Gastrocnemius medialis (tissue), 4 donors: ENCODE results near the gene TCF23. TPM values are rescaled to one million over a fixed set of nuclear protein-coding genes. Genes with fewer than 3 reads are reported as not detected.

Source experiments
- ATAC-seq, 2 donors: fragments of 150-250 bp; one replicate each; pipeline ENCODE4 v1.9.1; 2016
- DNase-seq, 2 donors: peaks; one replicate each; pipeline ENCODE4 v3.0.0-alpha.2; 2019
- H3K27ac ChIP-seq, 4 donors: fragments of 200-600 bp; sonication (generic); 1 replicate in 1 of 4; 2 replicates in 3 of 4; pipeline ENCODE4 v1.5.1; 2016 to 2018; ENCODE audit warnings: mild to moderate bottlenecking in 2 of 4, moderate library complexity in 1 of 4
- H3K27me3 ChIP-seq, 3 donors: fragments of 200-600 bp; sonication (generic) in 2 of 3; 1 replicate in 1 of 3; 2 replicates in 2 of 3; pipeline versions ENCODE4 v1.5.1 to v1.6.0; 2016 to 2019; ENCODE audit warnings: mild to moderate bottlenecking in 1 of 3, moderate library complexity in 1 of 3
- H3K36me3 ChIP-seq, 2 donors: fragments of 200-600 bp; sonication (generic) in 1 of 2; one replicate each; pipeline ENCODE4 v1.5.1; 2017 to 2018
- H3K4me1 ChIP-seq, 2 donors: fragments of 200-600 bp; sonication (generic) in 1 of 2; one replicate each; pipeline ENCODE4 v1.5.1; 2016 to 2017; ENCODE audit warnings: mild to moderate bottlenecking in 2 of 2
- H3K4me3 ChIP-seq, 4 donors: fragments of 200-600 bp; sonication (generic) in 3 of 4; 1 replicate in 1 of 4; 2 replicates in 3 of 4; pipeline ENCODE4 v1.5.1; 2016 to 2019; ENCODE audit warnings: mild to moderate bottlenecking in 2 of 4
- H3K9me3 ChIP-seq, 3 donors: fragments of 200-600 bp; sonication (generic) in 2 of 3; 1 replicate in 1 of 3; 2 replicates in 2 of 3; pipeline ENCODE4 v1.5.1; 2016 to 2019
- CTCF ChIP-seq, 5 experiments: fragments of 450-650 bp in 3 of 5; fragments of 200-600 bp in 2 of 5; sonication (generic) in 2 of 5; IDR thresholded peaks in 4 of 5; conservative IDR thresholded peaks in 1 of 5; 1 replicate in 4 of 5; 2 replicates in 1 of 5; pipeline ENCODE4 v1.5.1; 2016 to 2019; ENCODE audit warnings: antibody characterized with exemption in 5 of 5, mild to moderate bottlenecking in 3 of 5, moderate library complexity in 3 of 5
- POLR2A ChIP-seq, 2 donors: fragments of 450-650 bp; IDR thresholded peaks; one replicate each; pipeline ENCODE4 v1.6.1; 2017; ENCODE audit warnings: antibody characterized with exemption in 2 of 2, mild to moderate bottlenecking in 2 of 2, moderate library complexity in 2 of 2
- in situ Hi-C, 4 donors: fragments of 200-750 bp; cut with MboI; loops; one replicate each; pipeline versions ENCODE4 v1.15.0 to v1.8.0; 2017; ENCODE audit warnings: low sequenced_read_pairs in 4 of 4
- intact Hi-C: fragments of 100-400 bp; cut with DNase I; formaldehyde crosslinking; loops from one replicate; pipeline ENCODE4 v1.15.1; 2023; ENCODE audit warnings: low total_unique reads
- total RNA-seq, 4 donors: library from RNA; depleted of rRNA; stranded (reverse); fragments of >200 nt; gene quantifications; one replicate each; pipeline versions ENCODE4 v1.1.0 to v1.2.3, GENCODE V29; 2016

Gene TCF23
- total RNA-seq, 4 donors from 2014 or later, result 0.20 TPM; not detected in 3

GRCh38 chr2:27145682-27146081 is 3.1 kb upstream of the TCF23 start:
- no peak for ATAC-seq
- in situ Hi-C loops (no loop called here), intact Hi-C loops (no loop called here)
- H3K27ac ChIP-seq, result no peak overlapping the region
- no peaks in the 10 kb centered on the region for H3K36me3 ChIP-seq
- no peak overlapping the region for H3K4me3 ChIP-seq
- no peak for TF ChIP-seq CTCF (IDR thresholded peaks at IDR 0.05 in 4 of 5, conservative IDR thresholded peaks at IDR 0.05 in 1 of 5)
- TF ChIP-seq POLR2A (IDR thresholded peaks at IDR 0.05), result no peak
- no peak for DNase-seq
- H3K9me3 ChIP-seq, result no peaks in the 10 kb centered on the region
- H3K4me1 ChIP-seq, result no peaks in the 10 kb centered on the region
- H3K27me3 ChIP-seq, result no peaks in the 10 kb centered on the region

- in situ Hi-C loops (no loop called here), intact Hi-C loops (no loop called here)
- no peaks in the 10 kb centered on the region for H3K27me3 ChIP-seq
- H3K4me3 ChIP-seq, result no peak overlapping the region
- TF ChIP-seq CTCF (IDR thresholded peaks at IDR 0.05 in 4 of 5, conservative IDR thresholded peaks at IDR 0.05 in 1 of 5) (no peak), POLR2A (IDR thresholded peaks at IDR 0.05) (no peak)
- ATAC-seq (no peak), DNase-seq (no peak)
- no peaks in the 10 kb centered on the region for H3K9me3 ChIP-seq
- no peaks in the 10 kb centered on the region for H3K4me1 ChIP-seq
- no peak overlapping the region for H3K27ac ChIP-seq
- no peaks in the 10 kb centered on the region for H3K36me3 ChIP-seq
These were observed 869 bp upstream of the TCF23 start for GRCh38 chr2:27147935-27148334.

DNA sequence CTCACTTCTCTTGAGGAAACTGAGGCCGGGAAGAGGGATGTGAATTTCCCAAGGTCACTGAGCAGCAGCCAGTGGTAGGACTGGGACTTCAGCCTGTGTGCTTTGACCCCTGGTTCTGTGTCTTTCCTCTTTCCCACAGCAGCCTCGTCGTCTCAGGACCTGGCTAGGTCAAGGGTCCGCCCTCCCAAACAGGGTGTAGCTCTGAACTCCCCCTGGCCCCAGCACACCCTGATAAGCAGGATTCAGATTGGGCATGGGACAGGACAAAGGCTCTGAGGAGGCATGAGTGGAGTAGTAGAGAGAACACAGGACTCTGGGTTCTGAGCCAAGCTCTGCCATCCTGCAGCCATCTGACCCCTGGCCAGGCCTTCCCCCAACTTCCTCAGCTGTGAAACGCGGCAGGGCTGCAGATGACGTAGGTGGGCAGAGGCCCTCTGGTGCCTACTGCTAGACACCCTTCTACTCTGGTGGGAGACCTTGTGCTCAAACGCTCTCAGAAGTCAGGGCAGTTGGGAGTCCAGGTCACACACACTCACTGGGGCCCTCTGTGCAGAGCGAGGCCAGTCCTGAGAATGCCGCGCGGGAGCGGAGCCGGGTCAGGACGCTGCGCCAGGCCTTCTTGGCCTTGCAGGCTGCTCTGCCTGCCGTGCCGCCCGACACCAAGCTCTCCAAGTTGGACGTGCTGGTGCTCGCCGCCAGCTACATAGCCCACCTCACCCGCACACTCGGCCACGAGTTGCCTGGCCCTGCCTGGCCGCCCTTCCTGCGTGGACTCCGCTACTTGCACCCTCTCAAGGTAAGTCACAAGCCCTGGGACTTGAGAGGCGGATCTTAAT is 984 bp downstream of the TCF23 start:
- no peak overlapping the region for H3K4me3 ChIP-seq
- intact Hi-C loops (no loop called here), in situ Hi-C loops (no loop called here)
- H3K4me1 ChIP-seq, result no peaks in the 10 kb centered on the region
- no peaks in the 10 kb centered on the region for H3K36me3 ChIP-seq
- ATAC-seq (no peak), DNase-seq (no peak)
- no peaks in the 10 kb centered on the region for H3K9me3 ChIP-seq
- H3K27ac ChIP-seq, result no peak overlapping the region
- no peaks in the 10 kb centered on the region for H3K27me3 ChIP-seq
- no peak for TF ChIP-seq POLR2A (IDR thresholded peaks at IDR 0.05)
- no peak for TF ChIP-seq CTCF (IDR thresholded peaks at IDR 0.05 in 4 of 5, conservative IDR thresholded peaks at IDR 0.05 in 1 of 5)

- Histone ChIP-seq H3K4me3 (no peak overlapping the region), H3K27ac (no peak overlapping the region), H3K27me3 (no peaks in the 10 kb centered on the region), H3K9me3 (no peaks in the 10 kb centered on the region), H3K4me1 (no peaks in the 10 kb centered on the region), H3K36me3 (no peaks in the 10 kb centered on the region)
- intact Hi-C loops, result no loop called here
- in situ Hi-C loops, result no loop called here
- ATAC-seq (no peak), DNase-seq (no peak)
- TF ChIP-seq CTCF (IDR thresholded peaks at IDR 0.05 in 4 of 5, conservative IDR thresholded peaks at IDR 0.05 in 1 of 5), result no peak
- no peak for TF ChIP-seq POLR2A (IDR thresholded peaks at IDR 0.05)
These were observed 1.9 kb downstream of the TCF23 start for GRCh38 chr2:27150639-27151230.
